AG09319 (cell line): Measurements from ENCODE around the gene CUBN.

ENCODE experiments used
- DNase-seq: peaks from one replicate; pipeline ENCODE4 v3.0.0-alpha.2; 2010; ENCODE audit warnings: low read depth; ENCODE audit errors: extremely low read depth
- CTCF ChIP-seq: IDR thresholded peaks from 2 replicates; pipeline ENCODE4 v1.5.1; 2011; ENCODE audit warnings: low read depth, mild to moderate bottlenecking, inconsistent platforms, low read length, moderate library complexity

The CUBN gene

GRCh38 chr10:17094844-17095243 lies 34.8 kb downstream of the CUBN start:
- no peak for DNase-seq
- no peak for TF ChIP-seq CTCF

GRCh38 chr10:17092986-17093803 lies 36.4 kb downstream of the CUBN start:
- TF ChIP-seq CTCF = no peak
- no peak for DNase-seq

- no peak for TF ChIP-seq CTCF
- DNase-seq = no peak
These were observed 37.2 kb downstream of the CUBN start for GRCh38 chr10:17092216-17092944.

GRCh38 chr10:17088118-17088806 lies 41.3 kb downstream of the CUBN start:
- TF ChIP-seq CTCF = no peak
- no peak for DNase-seq

GRCh38 chr10:17086865-17087367 lies 42.7 kb downstream of the CUBN start:
- no peak for DNase-seq
- no peak for TF ChIP-seq CTCF

GRCh38 chr10:17085011-17085725 lies 44.4 kb downstream of the CUBN start:
- TF ChIP-seq CTCF = no peak

More at GRCh38 chr10:17085011-17085725, 44.4 kb downstream of the CUBN start:
- DNase-seq = no peak
